Stomach (tissue), 9 donors: ENCODE results near the gene FGFR2. TPM values are rescaled to one million over a fixed set of nuclear protein-coding genes. Genes with fewer than 3 reads are reported as not detected.

Source experiments
- DNase-seq, 2 donors: peaks; one replicate each; pipeline versions ENCODE4 v3.0.0 to v3.0.0-alpha.2; 2013 to 2019
- H3K27ac ChIP-seq, 5 donors: fragments of 200-600 bp in 4 of 5; sonication (generic) in 4 of 5; one replicate each; pipeline ENCODE4 v1.5.1; 2013 to 2019; ENCODE audit warnings: mild to moderate bottlenecking in 1 of 5, moderate library complexity in 1 of 5
- H3K27me3 ChIP-seq, 3 donors: fragments of 200-600 bp; sonication (generic); one replicate each; pipeline ENCODE4 v1.5.1; 2017 to 2019; ENCODE audit warnings: mixed run types in 1 of 3
- H3K36me3 ChIP-seq, 4 donors: fragments of 200-600 bp; sonication (generic); 1 replicate in 3 of 4; 2 replicates in 1 of 4; pipeline ENCODE4 v1.5.1; 2016 to 2019
- H3K4me1 ChIP-seq, 4 donors: fragments of 200-600 bp; sonication (generic); one replicate each; pipeline ENCODE4 v1.5.1; 2016 to 2019
- H3K4me3 ChIP-seq, 4 donors: fragments of 200-600 bp; sonication (generic) in 3 of 4; one replicate each; pipeline ENCODE4 v1.5.1; 2016 to 2019; ENCODE audit warnings: mild to moderate bottlenecking in 1 of 4
- H3K9me3 ChIP-seq, 4 donors: fragments of 200-600 bp; sonication (generic); one replicate each; pipeline ENCODE4 v1.5.1; 2016 to 2019
- EP300 ChIP-seq: sonication (generic); formaldehyde crosslinking; IDR thresholded peaks from one replicate; pipeline ENCODE4 v1.6.1; 2017; ENCODE audit warnings: antibody characterized with exemption
- POLR2A ChIP-seq, 4 donors: fragments of 450-650 bp; IDR thresholded peaks; one replicate each; pipeline ENCODE4 v1.6.1; 2016; ENCODE audit warnings: antibody characterized with exemption in 4 of 4, control low read depth in 2 of 4, mild to moderate bottlenecking in 1 of 4, moderate library complexity in 1 of 4
- POLR2AphosphoS5 ChIP-seq, 3 donors: sonication (generic); formaldehyde crosslinking; IDR thresholded peaks; one replicate each; pipeline ENCODE4 v1.6.1; 2016; ENCODE audit warnings: antibody characterized with exemption in 3 of 3
- WGBS, 5 donors: extraction: QIAGEN DNeasy Blood & Tissue Kit in 3 of 5; methylation state at CpG; one replicate each; pipeline versions ENCODE4 v1.1.5 to v1.1.7; 2013 to 2018; 5-methylcytosine and 5-hydroxymethylcytosine counted together
- intact Hi-C: fragments of 100-400 bp; cut with DNase I; formaldehyde crosslinking; loops from one replicate; pipeline ENCODE4 v1.15.1; 2023; ENCODE audit warnings: low total_unique reads
- polyA plus RNA-seq, 3 donors: library from polyadenylated mRNA; stranded (reverse); fragments of 200-250 nt; gene quantifications; one replicate each; pipeline ENCODE4 v1.2.3, GENCODE V29; 2013
- total RNA-seq, 5 donors: library from RNA; depleted of rRNA; stranded (reverse); fragments of >200 nt; gene quantifications; one replicate each; pipeline versions ENCODE4 v1.1.0 to v1.2.3, GENCODE V29; 2014 to 2016
- TF ChIP-seq, protein P1 (sequence below), 7 experiments: fragments of 450-650 bp in 4 of 7; fragments of 200-600 bp in 3 of 7; sonication (generic) in 3 of 7; IDR thresholded peaks; one replicate each; pipeline ENCODE4 v1.5.1; 2016 to 2019; ENCODE audit warnings: antibody characterized with exemption in 7 of 7, control low read depth in 2 of 7, mild to moderate bottlenecking in 1 of 7
- donor health status: healthy with polysubstance abuse.
- donor health status: Bipolar disorder and iron deficiency.
- donor health status: healthy.

The FGFR2 gene
- total and polyA plus RNA-seq, 8 donors: 3.9 to 170 (median 18.1) TPM

- intact Hi-C loops: no loop called here
- Histone ChIP-seq H3K27me3 (no peaks in the 10 kb centered on the region), H3K27ac (no peak overlapping the region), H3K4me3 (no peak overlapping the region), H3K36me3 (no peaks in the 10 kb centered on the region), H3K4me1 (no peaks in the 10 kb centered on the region), H3K9me3 (no peaks in the 10 kb centered on the region)
- TF ChIP-seq EP300: no peak
- TF ChIP-seq, protein P1, sequence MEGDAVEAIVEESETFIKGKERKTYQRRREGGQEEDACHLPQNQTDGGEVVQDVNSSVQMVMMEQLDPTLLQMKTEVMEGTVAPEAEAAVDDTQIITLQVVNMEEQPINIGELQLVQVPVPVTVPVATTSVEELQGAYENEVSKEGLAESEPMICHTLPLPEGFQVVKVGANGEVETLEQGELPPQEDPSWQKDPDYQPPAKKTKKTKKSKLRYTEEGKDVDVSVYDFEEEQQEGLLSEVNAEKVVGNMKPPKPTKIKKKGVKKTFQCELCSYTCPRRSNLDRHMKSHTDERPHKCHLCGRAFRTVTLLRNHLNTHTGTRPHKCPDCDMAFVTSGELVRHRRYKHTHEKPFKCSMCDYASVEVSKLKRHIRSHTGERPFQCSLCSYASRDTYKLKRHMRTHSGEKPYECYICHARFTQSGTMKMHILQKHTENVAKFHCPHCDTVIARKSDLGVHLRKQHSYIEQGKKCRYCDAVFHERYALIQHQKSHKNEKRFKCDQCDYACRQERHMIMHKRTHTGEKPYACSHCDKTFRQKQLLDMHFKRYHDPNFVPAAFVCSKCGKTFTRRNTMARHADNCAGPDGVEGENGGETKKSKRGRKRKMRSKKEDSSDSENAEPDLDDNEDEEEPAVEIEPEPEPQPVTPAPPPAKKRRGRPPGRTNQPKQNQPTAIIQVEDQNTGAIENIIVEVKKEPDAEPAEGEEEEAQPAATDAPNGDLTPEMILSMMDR (IDR thresholded peaks at IDR 0.05): no peak
- TF ChIP-seq POLR2A (IDR thresholded peaks at IDR 0.05): no peak
- no peak for TF ChIP-seq POLR2AphosphoS5 (IDR thresholded peaks at IDR 0.05)
- DNase-seq: no peak
- WGBS, 5 donors: 84 to 91% (median 86%) methylated on average over 8 of the region's 8 CpGs
These were observed 129.5 kb downstream of the FGFR2 start for GRCh38 chr10:121468726-121469125.

DNA sequence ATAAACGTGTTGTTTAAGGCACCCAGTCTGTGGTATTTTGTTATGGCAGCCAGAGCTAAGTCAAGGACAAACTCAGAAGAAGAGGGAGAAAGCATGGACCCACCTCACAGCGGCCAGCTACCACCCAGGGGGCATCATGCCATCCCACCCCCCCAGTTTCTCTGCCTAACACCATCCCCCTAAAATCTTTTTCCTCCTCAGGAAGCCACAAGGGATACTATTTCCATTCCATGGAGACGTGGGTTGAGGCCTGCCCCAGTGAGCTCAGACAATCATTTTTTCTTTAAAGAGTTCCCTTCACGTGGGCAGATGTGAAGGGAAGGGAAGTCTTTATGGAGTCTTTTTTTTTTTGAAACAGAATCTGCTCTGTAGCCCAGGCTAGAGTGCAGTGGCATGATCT lies 131.8 kb downstream of the FGFR2 start:
- Histone ChIP-seq H3K9me3 (no peaks in the 10 kb centered on the region), H3K36me3 (no peaks in the 10 kb centered on the region), H3K4me3 (no peak overlapping the region), H3K27me3 (no peaks in the 10 kb centered on the region), H3K4me1 (no peaks in the 10 kb centered on the region), H3K27ac (no peak overlapping the region)
- DNase-seq: no peak
- TF ChIP-seq, protein P1 (IDR thresholded peaks at IDR 0.05): no peak
- TF ChIP-seq POLR2AphosphoS5 (IDR thresholded peaks at IDR 0.05): no peak
- no peak for TF ChIP-seq POLR2A (IDR thresholded peaks at IDR 0.05)
- no peak for TF ChIP-seq EP300
- intact Hi-C loops: no loop called here
- WGBS, 5 donors: 81 to 89% (median 87%) methylated on average over 4 of the region's 4 CpGs

DNA sequence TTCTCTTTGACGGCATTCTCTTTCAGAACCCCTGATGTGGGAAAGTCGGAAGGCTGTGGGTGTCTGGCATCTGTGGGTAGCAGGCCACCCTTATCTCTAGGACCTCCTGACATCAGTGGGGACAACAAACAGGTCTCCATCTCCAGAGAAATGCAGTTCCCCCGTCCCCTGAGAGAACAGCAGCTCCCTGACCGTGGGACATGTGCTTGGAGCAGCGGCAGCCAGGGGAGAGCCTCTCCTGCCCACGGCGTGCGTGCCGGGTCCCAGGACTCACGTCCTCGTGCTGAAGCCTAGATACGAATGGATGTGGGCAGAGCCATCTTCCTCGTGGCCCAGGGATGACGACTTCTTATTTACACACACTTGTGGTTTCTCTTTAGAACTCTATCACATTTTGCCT lies 133.0 kb downstream of the FGFR2 start:
- WGBS, 5 donors: 86 to 92% (median 91%) methylated on average over 14 of the region's 14 CpGs
- H3K9me3 ChIP-seq: no peaks in the 10 kb centered on the region
- intact Hi-C loops: no loop called here
- H3K27ac ChIP-seq: no peak overlapping the region
- H3K4me1 ChIP-seq: peaks cover 0 to 2% (median 0%) of the 10 kb centered on the region in 4 donors
- H3K27me3 ChIP-seq: no peaks in the 10 kb centered on the region
- no peaks in the 10 kb centered on the region for H3K36me3 ChIP-seq
- no peak overlapping the region for H3K4me3 ChIP-seq
- no peak for DNase-seq
- no peak for TF ChIP-seq POLR2AphosphoS5 (IDR thresholded peaks at IDR 0.05)
- TF ChIP-seq, protein P1 (IDR thresholded peaks at IDR 0.05): no peak

GRCh38 chr10:121464517-121464916 lies 133.7 kb downstream of the FGFR2 start:
- H3K9me3 ChIP-seq: no peaks in the 10 kb centered on the region
- H3K4me3 ChIP-seq: no peak overlapping the region
- no peak for TF ChIP-seq EP300
- no peak for TF ChIP-seq POLR2A (IDR thresholded peaks at IDR 0.05)
- no peak for TF ChIP-seq POLR2AphosphoS5 (IDR thresholded peaks at IDR 0.05)
- TF ChIP-seq, protein P1 (IDR thresholded peaks at IDR 0.05): no peak
- intact Hi-C loops: no loop called here
- peaks cover 0 to 9% (median 0%) of the 10 kb centered on the region in 4 donors for H3K4me1 ChIP-seq
- WGBS, 5 donors: 56 to 88% (median 75%) methylated on average over 2 of the region's 2 CpGs
- H3K27ac ChIP-seq: no peak overlapping the region
- no peaks in the 10 kb centered on the region for H3K27me3 ChIP-seq
- DNase-seq: no peak
- no peaks in the 10 kb centered on the region for H3K36me3 ChIP-seq
